PC-9 (cell line): ENCODE results near the gene NT5DC1.

Experiments used
- EZH2 ChIP-seq: fragments of 200-600 bp; sonication (generic); IDR thresholded peaks from 2 replicates; pipeline ENCODE4 v1.8.0; 2017; ENCODE audit warnings: antibody characterized with exemption, low read depth
- TF ChIP-seq, protein P1 (sequence below): fragments of 200-600 bp; sonication (generic); conservative IDR thresholded peaks from 2 replicates; pipeline ENCODE4 v1.6.1; 2017; ENCODE audit warnings: mixed run types, antibody characterized with exemption, mild to moderate bottlenecking, moderate library complexity

DNA sequence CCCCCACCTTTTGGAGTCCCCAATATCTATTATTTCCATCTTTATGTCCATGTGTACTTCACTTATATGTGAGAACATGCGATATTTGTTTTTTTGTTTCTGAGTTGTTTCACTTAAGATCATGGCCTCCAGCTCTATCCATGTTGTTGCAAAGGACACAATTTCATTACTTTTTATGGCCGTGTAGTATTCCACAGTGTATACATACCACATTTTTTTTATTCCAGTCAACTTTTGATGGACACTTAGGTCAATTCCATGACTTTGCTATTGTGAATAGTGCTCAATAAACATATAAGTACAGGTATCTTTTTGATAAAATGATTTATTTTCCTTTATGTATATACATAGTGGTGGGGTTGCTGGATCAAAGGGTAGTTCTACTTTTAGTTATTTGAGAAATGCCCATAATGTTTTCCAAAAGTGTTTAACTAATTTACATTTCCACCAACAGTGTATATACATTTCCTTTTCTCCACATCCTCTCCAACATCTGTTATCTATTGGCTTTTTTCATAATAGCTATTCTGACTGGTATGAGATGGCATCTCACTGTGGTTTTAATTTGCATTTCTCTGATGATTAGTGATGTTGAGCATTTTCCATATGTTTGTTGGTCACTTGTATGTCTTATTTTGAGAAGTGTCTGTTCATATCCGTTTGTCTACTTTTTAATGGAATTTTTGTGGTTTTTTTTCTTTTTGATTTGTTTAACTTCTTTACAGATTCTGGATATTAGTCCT is 59.3 kb downstream of the NT5DC1 start:
- TF ChIP-seq, protein P1, sequence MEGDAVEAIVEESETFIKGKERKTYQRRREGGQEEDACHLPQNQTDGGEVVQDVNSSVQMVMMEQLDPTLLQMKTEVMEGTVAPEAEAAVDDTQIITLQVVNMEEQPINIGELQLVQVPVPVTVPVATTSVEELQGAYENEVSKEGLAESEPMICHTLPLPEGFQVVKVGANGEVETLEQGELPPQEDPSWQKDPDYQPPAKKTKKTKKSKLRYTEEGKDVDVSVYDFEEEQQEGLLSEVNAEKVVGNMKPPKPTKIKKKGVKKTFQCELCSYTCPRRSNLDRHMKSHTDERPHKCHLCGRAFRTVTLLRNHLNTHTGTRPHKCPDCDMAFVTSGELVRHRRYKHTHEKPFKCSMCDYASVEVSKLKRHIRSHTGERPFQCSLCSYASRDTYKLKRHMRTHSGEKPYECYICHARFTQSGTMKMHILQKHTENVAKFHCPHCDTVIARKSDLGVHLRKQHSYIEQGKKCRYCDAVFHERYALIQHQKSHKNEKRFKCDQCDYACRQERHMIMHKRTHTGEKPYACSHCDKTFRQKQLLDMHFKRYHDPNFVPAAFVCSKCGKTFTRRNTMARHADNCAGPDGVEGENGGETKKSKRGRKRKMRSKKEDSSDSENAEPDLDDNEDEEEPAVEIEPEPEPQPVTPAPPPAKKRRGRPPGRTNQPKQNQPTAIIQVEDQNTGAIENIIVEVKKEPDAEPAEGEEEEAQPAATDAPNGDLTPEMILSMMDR, result no peak
- TF ChIP-seq EZH2, result no peak
